Measurements from ENCODE around the gene FST.

FST gene

GRCh38 chr5:53503562-53504218 is 23.3 kb downstream of the FST start:
- H3K4me3 ChIP-seq (ENCODE audit: low read depth, low read length): no peak overlapping the region
- no peak for DNase-seq (ENCODE audit: low read depth)

GRCh38 chr5:53507013-53507412 is 26.6 kb downstream of the FST start:
- no peak overlapping the region for H3K4me3 ChIP-seq (ENCODE audit: low read depth, low read length)
- no peak for DNase-seq (ENCODE audit: low read depth)

GRCh38 chr5:53508125-53508524 is 27.7 kb downstream of the FST start:
- DNase-seq (ENCODE audit: low read depth): no peak
- H3K4me3 ChIP-seq (ENCODE audit: low read depth, low read length): no peak overlapping the region

GRCh38 chr5:53512539-53512938 is 32.1 kb downstream of the FST start:
- DNase-seq (ENCODE audit: low read depth): no peak
- no peak overlapping the region for H3K4me3 ChIP-seq (ENCODE audit: low read depth, low read length)

GRCh38 chr5:53515988-53516387 is 35.6 kb downstream of the FST start:
- H3K4me3 ChIP-seq (ENCODE audit: low read depth, low read length): no peak overlapping the region
- no peak for DNase-seq (ENCODE audit: low read depth)

- no peak for DNase-seq (ENCODE audit: low read depth)
- H3K4me3 ChIP-seq (ENCODE audit: low read depth, low read length): no peak overlapping the region
Measured at GRCh38 chr5:53520813-53521212, 40.4 kb downstream of the FST start.

Data from skeletal muscle cell (primary cell).